HL-60/S4 treated with retinoic acid at 250 ng/mL for 4 days and 3 days (cell line): Measurements from ENCODE around the gene CELF2.

Experiments used
- in situ Hi-C: fragments of 300-500 bp; cut with MboI; formaldehyde crosslinking; loops from 2 replicates; pipeline ENCODE4 v1.7.0; 2022; ENCODE audit warnings: low sequenced_read_pairs

CELF2 gene

GRCh38 chr10:11003679-11004078, 14.0 kb upstream of the CELF2 start:
- in situ Hi-C loops = no loop called here

- in situ Hi-C loops = no loop called here
Observed at GRCh38 chr10:11004144-11005077, 13.3 kb upstream of the CELF2 start.

GRCh38 chr10:11005725-11006427, 11.8 kb upstream of the CELF2 start:
- in situ Hi-C loops = no loop called here

GRCh38 chr10:11006428-11006825, 11.2 kb upstream of the CELF2 start:
- in situ Hi-C loops = no loop called here

- in situ Hi-C loops = no loop called here
Observed at GRCh38 chr10:11007476-11008020, 10.1 kb upstream of the CELF2 start.

- in situ Hi-C loops = no loop called here
Observed at GRCh38 chr10:11009471-11010308, 8.0 kb upstream of the CELF2 start.

- in situ Hi-C loops = no loop called here
Observed at GRCh38 chr10:11010582-11010981, 7.1 kb upstream of the CELF2 start.

GRCh38 chr10:11011436-11011835, 6.2 kb upstream of the CELF2 start:
- in situ Hi-C loops = no loop called here

GRCh38 chr10:11011984-11012383, 5.7 kb upstream of the CELF2 start:
- in situ Hi-C loops = no loop called here

GRCh38 chr10:11012421-11013295, 5.0 kb upstream of the CELF2 start:
- in situ Hi-C loops = no loop called here

- in situ Hi-C loops = no loop called here
Observed at GRCh38 chr10:11013836-11014235, 3.8 kb upstream of the CELF2 start.

- in situ Hi-C loops = no loop called here
Observed at GRCh38 chr10:11014671-11015445, 2.8 kb upstream of the CELF2 start.

- in situ Hi-C loops = no loop called here
Observed at GRCh38 chr10:11015446-11015934, 2.2 kb upstream of the CELF2 start.

- in situ Hi-C loops = no loop called here
Observed at GRCh38 chr10:11017000-11017569, 587 bp upstream of the CELF2 start.

- in situ Hi-C loops = no loop called here
Observed at GRCh38 chr10:11018432-11018841, 765 bp downstream of the CELF2 start.

GRCh38 chr10:11018855-11019631, 1.4 kb downstream of the CELF2 start:
- in situ Hi-C loops = no loop called here

- in situ Hi-C loops = no loop called here
Observed at GRCh38 chr10:11019724-11020547, 2.3 kb downstream of the CELF2 start.
